HepG2 (cell line): ENCODE measurements around the gene TALDO1. TPM values are rescaled to one million over a fixed set of nuclear protein-coding genes. Genes with fewer than 3 reads are reported as not detected.

ENCODE experiments used
- EED ChIP-seq: sonication (generic); formaldehyde crosslinking; IDR thresholded peaks from 2 replicates; pipeline ENCODE4 v1.5.0; 2020; ENCODE audit warnings: mild to moderate bottlenecking, missing genetic modification reagents
- HMGA1 ChIP-seq: sonication (generic); formaldehyde crosslinking; conservative IDR thresholded peaks from 2 replicates; pipeline ENCODE4 v1.4.0; 2020; ENCODE audit warnings: missing genetic modification reagents
- KLF11 ChIP-seq: IDR thresholded peaks from 2 replicates; pipeline ENCODE4 v1.6.1; 2016; ENCODE audit warnings: missing compliant biosample characterization
- NFKBIZ ChIP-seq: IDR thresholded peaks from 2 replicates; pipeline ENCODE4 v1.6.1; 2018; ENCODE audit warnings: missing genetic modification reagents, missing compliant biosample characterization
- POLR2A ChIP-seq, 2 experiments: IDR thresholded peaks; 2 replicates each; pipeline ENCODE4 v1.6.1; 2011; ENCODE audit warnings: low read depth in 2 of 2, low read length in 2 of 2, mild to moderate bottlenecking in 1 of 2, moderate library complexity in 1 of 2; ENCODE audit not compliant: insufficient read depth in 1 of 2
- RBM39 ChIP-seq: fragments of 200-400 bp; formaldehyde crosslinking; IDR thresholded peaks from one replicate; pipeline ENCODE4 v1.6.1; 2018; ENCODE audit warnings: antibody characterized with exemption, mild to moderate bottlenecking, low read depth, low read length; ENCODE audit not compliant: poor library complexity, severe bottlenecking
- SUZ12 ChIP-seq: fragments of 150-350 bp; IDR thresholded peaks from 2 replicates; pipeline ENCODE4 v1.6.1; 2014; ENCODE audit warnings: low read depth, low read length
- TBX2 ChIP-seq: sonication (generic); formaldehyde crosslinking; IDR thresholded peaks from 2 replicates; pipeline ENCODE4 v1.5.0; 2020; ENCODE audit warnings: missing genetic modification reagents, mild to moderate bottlenecking, borderline replicate concordance
- ZBTB21 ChIP-seq: sonication (generic); formaldehyde crosslinking; IDR thresholded peaks from 2 replicates; pipeline ENCODE4 v1.4.0; 2020; ENCODE audit warnings: missing genetic modification reagents
- ZNF121 ChIP-seq: sonication (generic); formaldehyde crosslinking; IDR thresholded peaks from 2 replicates; pipeline ENCODE4 v1.5.0; 2020; ENCODE audit warnings: mild to moderate bottlenecking, missing genetic modification reagents
- ZNF224 ChIP-seq: sonication (generic); formaldehyde crosslinking; IDR thresholded peaks from 2 replicates; pipeline ENCODE4 v1.5.0; 2020; ENCODE audit warnings: mild to moderate bottlenecking, missing genetic modification reagents
- ZNF296 ChIP-seq: sonication (generic); formaldehyde crosslinking; conservative IDR thresholded peaks from 2 replicates; pipeline ENCODE4 v1.5.0; 2020; ENCODE audit warnings: mild to moderate bottlenecking, missing genetic modification reagents
- ZNF619 ChIP-seq: sonication (generic); formaldehyde crosslinking; IDR thresholded peaks from 2 replicates; pipeline ENCODE4 v1.4.0; 2020; ENCODE audit warnings: mild to moderate bottlenecking, missing genetic modification reagents
- ZNF670 ChIP-seq: sonication (generic); formaldehyde crosslinking; IDR thresholded peaks from 2 replicates; pipeline ENCODE4 v1.8.0; 2022; ENCODE audit warnings: mild to moderate bottlenecking, missing genetic modification reagents, borderline replicate concordance
- ZNF770 ChIP-seq: sonication (generic); formaldehyde crosslinking; IDR thresholded peaks from 2 replicates; pipeline ENCODE4 v1.5.0; 2020; ENCODE audit warnings: mild to moderate bottlenecking, missing genetic modification reagents
- polyA plus RNA-seq, 8 experiments: library from polyadenylated mRNA; depleted of rRNA in 3 of 8; stranded (reverse) in 7 of 8; unstranded in 1 of 8; fragments of >200 nt; fragmentation: Illumina TruSeq in 4 of 8; extraction: Trizol in 4 of 8; gene quantifications; 2 replicates each; pipeline versions ENCODE4 v1.2.1 to v1.2.3, GENCODE V29; 2011 to 2016; ENCODE audit warnings: low read depth in 4 of 8, missing spikeins in 1 of 8, mixed read lengths in 1 of 8; ENCODE audit not compliant: insufficient read depth in 1 of 8
- total RNA-seq, 5 experiments: library from RNA; depleted of rRNA; stranded (reverse); fragments of >200 nt; fragmentation: Illumina TruSeq; extraction: Trizol; gene quantifications; 2 replicates each; pipeline ENCODE4 v1.2.3, GENCODE V29; 2016; ENCODE audit warnings: low read depth in 1 of 5
- TF ChIP-seq, protein P1 (sequence below): sonication (generic); formaldehyde crosslinking; IDR thresholded peaks from 2 replicates; pipeline ENCODE4 v1.8.1; 2023; ENCODE audit warnings: mild to moderate bottlenecking, missing genetic modification reagents, borderline replicate concordance
- TF ChIP-seq, protein P2 (sequence below): sonication (generic); formaldehyde crosslinking; IDR thresholded peaks from 2 replicates; pipeline ENCODE4 v1.8.0; 2022; ENCODE audit warnings: missing genetic modification reagents, mild to moderate bottlenecking, borderline replicate concordance
- TF ChIP-seq, protein P3 (sequence below): sonication (generic); formaldehyde crosslinking; IDR thresholded peaks from 2 replicates; pipeline ENCODE4 v1.5.0; 2020; ENCODE audit warnings: mild to moderate bottlenecking, missing genetic modification reagents, borderline replicate concordance

TALDO1 gene
- total and polyA plus RNA-seq, 2 of the 13 experiments (the other 11 are each of a cell fraction or from before 2014, with no cell fraction given), result 107 to 240 TPM

DNA sequence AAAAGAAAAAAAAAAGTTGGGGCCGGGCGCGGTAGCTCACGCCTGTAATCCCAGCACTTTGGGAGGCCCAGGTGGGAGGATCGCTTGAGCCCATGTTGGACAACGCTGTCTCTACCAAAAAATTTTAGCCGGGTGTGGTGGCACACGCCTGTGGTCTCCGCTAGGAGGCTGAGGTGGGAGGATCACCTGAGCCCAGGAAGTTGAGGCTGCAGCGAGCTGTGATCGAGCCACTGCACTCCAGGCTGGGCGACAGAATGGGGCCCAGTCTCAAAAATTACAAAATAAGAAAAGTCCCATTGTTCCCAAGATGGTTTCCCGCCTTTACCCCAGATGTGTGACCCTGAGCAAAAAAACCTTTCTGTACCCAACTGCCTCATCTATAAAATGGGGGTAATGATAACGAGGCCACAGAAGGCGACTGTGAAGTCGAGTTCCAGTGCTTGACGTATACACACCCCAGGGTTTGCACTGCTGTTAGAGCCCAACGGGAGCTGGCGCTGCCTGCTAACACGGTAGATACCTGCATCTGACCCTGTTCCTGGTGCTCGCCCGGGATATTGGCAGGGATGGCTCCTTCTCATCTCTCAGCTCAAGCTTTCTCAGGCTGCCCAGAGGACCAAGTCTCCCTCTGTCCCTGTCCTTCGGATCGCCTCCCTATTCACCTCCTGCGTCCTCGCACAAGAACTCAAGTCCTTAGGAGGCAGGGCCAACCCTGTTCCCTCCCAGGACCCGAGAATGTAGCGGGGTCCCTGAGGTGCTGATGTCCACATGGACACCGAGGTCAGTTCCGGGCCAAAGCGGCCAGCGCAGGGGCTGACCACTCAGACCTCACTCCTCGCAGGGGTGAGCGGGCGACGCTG, 61.4 kb downstream of the TALDO1 start (continued):
- TF ChIP-seq ZNF770 (CRISPR knock-in tag) (peak; percentile 98), EED (CRISPR knock-in tag) (no peak), KLF11 (CRISPR knock-in tag) (peak; percentile 10; the same call in 1 of the 2 replicates), TBX2 (CRISPR knock-in tag) (no peak), RBM39 (no peak), ZNF296 (CRISPR knock-in tag) (peak; percentile 100), ZNF619 (CRISPR knock-in tag) (no peak), ZBTB21 (CRISPR knock-in tag) (no peak), ZNF121 (CRISPR knock-in tag) (no peak), SUZ12 (no peak), HMGA1 (CRISPR knock-in tag) (no peak), ZNF224 (CRISPR knock-in tag) (0 out of 2 replicates have a peak, but pooled peaks have one; percentile 42), POLR2A (IDR thresholded peaks at IDR 0.05; ENCODE audit: insufficient read depth in 1 of 2, low read depth in 2 of 2, low read length in 2 of 2) (0 out of 4 replicates have a peak, but pooled peaks of 1 of the 2 experiments have one; percentile 7), NFKBIZ (no peak; the same call in 1 of the 2 replicates), ZNF670 (CRISPR knock-in tag) (no peak; the same call in 1 of the 2 replicates)
- TF ChIP-seq, protein P1, sequence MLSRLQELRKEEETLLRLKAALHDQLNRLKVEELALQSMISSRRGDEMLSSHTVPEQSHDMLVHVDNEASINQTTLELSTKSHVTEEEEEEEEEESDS (CRISPR knock-in tag), result no peak
- TF ChIP-seq, protein P2, sequence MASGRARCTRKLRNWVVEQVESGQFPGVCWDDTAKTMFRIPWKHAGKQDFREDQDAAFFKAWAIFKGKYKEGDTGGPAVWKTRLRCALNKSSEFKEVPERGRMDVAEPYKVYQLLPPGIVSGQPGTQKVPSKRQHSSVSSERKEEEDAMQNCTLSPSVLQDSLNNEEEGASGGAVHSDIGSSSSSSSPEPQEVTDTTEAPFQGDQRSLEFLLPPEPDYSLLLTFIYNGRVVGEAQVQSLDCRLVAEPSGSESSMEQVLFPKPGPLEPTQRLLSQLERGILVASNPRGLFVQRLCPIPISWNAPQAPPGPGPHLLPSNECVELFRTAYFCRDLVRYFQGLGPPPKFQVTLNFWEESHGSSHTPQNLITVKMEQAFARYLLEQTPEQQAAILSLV (CRISPR knock-in tag), result no peak
- TF ChIP-seq, protein P3, sequence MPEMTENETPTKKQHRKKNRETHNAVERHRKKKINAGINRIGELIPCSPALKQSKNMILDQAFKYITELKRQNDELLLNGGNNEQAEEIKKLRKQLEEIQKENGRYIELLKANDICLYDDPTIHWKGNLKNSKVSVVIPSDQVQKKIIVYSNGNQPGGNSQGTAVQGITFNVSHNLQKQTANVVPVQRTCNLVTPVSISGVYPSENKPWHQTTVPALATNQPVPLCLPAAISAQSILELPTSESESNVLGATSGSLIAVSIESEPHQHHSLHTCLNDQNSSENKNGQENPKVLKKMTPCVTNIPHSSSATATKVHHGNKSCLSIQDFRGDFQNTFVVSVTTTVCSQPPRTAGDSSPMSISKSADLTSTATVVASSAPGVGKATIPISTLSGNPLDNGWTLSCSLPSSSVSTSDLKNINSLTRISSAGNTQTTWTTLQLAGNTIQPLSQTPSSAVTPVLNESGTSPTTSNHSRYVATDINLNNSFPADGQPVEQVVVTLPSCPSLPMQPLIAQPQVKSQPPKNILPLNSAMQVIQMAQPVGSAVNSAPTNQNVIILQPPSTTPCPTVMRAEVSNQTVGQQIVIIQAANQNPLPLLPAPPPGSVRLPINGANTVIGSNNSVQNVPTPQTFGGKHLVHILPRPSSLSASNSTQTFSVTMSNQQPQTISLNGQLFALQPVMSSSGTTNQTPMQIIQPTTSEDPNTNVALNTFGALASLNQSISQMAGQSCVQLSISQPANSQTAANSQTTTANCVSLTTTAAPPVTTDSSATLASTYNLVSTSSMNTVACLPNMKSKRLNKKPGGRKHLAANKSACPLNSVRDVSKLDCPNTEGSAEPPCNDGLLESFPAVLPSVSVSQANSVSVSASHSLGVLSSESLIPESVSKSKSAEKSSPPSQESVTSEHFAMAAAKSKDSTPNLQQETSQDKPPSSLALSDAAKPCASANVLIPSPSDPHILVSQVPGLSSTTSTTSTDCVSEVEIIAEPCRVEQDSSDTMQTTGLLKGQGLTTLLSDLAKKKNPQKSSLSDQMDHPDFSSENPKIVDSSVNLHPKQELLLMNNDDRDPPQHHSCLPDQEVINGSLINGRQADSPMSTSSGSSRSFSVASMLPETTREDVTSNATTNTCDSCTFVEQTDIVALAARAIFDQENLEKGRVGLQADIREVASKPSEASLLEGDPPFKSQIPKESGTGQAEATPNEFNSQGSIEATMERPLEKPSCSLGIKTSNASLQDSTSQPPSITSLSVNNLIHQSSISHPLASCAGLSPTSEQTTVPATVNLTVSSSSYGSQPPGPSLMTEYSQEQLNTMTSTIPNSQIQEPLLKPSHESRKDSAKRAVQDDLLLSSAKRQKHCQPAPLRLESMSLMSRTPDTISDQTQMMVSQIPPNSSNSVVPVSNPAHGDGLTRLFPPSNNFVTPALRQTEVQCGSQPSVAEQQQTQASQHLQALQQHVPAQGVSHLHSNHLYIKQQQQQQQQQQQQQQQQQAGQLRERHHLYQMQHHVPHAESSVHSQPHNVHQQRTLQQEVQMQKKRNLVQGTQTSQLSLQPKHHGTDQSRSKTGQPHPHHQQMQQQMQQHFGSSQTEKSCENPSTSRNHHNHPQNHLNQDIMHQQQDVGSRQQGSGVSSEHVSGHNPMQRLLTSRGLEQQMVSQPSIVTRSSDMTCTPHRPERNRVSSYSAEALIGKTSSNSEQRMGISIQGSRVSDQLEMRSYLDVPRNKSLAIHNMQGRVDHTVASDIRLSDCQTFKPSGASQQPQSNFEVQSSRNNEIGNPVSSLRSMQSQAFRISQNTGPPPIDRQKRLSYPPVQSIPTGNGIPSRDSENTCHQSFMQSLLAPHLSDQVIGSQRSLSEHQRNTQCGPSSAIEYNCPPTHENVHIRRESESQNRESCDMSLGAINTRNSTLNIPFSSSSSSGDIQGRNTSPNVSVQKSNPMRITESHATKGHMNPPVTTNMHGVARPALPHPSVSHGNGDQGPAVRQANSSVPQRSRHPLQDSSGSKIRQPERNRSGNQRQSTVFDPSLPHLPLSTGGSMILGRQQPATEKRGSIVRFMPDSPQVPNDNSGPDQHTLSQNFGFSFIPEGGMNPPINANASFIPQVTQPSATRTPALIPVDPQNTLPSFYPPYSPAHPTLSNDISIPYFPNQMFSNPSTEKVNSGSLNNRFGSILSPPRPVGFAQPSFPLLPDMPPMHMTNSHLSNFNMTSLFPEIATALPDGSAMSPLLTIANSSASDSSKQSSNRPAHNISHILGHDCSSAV (CRISPR knock-in tag), result no peak
